Cerebellar cortex (tissue), 1 donor: ENCODE measurements around the gene OSBPL2.

Experiments used
- DNase-seq: peaks from one replicate; pipeline ENCODE4 v3.0.0-alpha.2; 2015; ENCODE audit warnings: low spot score

OSBPL2 gene

DNA sequence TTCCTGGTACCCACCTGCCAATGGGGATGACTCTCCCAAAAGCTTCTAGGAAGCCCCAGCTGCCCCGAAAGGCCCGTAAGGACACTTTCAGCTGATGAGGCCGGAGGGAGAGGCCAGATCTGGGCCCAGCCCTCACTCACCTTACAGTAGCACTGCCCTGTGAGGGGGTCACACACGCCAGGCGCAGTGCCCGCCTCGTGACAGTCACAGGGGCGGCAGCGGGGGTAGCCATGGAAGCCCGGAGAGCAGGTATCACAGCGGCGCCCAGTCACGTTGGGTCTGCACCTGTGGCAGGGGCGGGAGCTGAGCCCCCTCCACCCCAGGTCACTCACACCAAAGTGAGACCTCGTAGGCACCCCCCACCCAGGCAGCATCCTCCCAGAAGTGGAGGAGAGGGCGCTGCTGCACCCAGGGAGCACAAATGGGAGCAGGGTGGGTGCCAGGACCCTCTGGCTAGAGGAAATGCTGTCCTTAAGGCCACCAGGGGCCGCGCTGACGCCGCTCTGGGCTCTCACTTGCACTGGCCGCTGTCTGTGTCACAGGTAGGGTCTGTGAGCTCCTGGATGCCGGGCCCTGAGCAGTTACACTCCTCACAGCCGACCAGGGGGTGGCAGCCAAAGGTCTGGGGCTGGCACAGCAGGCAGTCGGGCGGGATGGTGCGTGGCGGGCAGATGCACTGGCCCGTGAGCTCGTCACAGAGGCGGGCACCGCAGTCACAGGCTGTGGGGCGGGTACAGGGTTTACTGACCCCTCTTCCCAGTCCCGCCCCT lies 89.6 kb downstream of the OSBPL2 start:
- no peak for DNase-seq

DNA sequence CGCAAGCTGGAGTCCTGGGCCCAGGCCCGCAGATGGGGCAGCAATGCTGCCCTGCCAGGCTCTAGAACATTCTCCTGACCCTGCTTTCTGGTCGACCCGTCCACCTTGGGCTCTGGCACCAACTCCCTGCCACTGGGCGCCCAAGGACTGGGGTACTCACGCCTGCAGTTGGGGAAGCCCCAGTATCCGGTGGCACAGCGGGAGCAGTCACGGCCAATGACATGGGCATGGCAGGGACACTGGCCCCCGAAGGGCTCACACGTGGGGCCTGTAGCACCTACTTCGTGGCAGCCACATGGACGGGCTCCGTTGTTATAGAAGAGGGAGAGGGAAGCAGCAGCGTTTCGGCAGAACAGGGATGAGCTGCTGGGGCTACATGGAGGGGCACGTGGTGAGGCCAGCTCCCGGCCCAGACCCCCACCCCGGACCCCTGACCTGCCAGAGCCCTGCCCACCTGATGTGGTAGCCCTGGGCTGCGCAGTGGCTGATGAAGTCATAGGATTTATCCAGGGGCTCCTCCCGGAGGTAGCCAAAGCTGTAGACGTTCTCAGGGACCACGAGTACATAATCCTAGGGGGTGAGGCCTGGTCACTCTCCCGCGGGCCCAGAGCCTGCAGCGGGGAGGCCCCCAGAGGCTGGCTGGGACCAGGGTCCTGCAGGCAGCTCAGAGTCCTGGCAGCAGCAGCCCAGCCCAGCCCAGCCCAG lies 90.5 kb downstream of the OSBPL2 start:
- no peak for DNase-seq

DNA sequence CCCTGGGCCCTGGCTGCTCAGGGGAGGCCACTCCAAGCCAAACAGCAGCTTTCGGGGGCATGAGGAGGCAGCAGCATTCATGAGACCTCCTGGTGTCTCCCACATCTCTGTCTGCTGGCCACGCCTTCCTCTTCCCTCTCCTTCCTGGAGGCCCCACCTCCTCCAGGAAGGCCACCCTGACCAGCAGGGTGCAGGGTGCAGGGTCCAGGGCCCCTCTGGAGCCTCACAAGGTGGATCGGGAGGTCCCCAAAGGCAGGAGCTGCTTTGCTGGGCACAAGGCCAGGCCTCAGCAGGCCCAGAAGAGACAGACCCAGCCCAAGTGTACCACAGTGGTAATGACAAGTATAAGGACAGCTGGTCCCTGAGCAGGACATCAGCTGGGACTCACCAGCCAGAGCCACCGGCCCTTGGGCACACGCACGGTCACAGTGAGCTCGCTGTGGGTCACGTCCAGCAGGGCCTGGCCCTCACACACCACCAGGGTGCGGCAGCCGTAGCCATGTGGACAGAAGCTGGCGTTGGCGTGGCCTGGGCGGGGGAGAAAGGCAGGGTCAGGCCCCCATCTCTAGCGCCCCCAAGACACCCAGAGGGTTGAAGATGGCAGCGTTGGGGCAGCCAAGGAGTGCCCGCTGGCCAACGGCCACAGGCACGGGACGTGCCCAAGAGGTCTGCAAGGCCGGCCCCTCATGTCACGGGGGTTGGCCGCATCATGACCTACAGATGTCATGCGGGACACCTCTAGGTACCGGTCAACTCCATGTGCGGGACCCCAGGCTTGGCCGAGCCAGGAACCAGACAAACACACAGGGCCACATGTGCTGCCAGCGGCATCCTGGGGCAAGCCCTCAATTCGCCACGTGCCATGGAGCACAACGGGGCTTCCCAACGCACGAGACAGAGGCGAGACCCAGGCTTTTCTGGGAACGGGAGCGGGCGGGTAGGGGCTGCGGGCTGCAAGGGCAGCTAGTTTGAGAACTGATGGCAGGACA lies 91.4 kb downstream of the OSBPL2 start:
- no peak for DNase-seq

DNA sequence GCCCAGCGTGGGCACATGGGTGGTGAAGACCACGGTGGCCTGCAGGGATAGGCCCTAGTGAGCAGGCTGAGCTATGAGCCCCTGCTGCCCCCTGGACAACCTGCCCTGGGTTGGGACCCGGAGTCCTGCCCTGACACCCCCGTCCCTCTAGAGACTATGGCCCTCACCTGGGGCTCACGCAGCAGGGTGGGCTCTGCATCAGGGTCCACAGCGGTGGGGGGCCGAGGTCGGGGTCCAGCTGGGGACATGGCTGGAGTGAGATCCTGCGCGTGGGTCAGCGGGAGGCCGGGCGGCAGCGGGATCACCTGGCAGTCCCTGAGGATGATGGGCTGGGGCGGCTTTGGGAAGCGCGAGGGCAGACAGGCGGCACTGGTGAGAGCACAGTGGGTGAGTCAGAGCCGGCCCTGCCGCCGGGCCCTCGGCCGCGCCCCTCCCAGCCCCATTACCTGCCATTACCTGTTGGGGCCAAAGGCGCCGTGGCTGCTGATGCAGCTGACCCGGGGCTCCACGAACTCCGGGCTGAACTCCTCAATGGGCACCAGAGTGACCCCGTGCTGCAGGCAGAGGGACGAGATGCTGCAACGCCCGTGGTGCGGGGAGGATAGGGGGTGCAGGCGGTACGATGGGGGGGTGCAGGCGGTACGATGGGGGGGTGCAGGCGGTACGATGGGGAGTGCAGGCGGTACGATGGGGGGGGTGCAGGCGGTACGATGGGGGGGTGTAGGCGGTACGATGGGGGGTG lies 92.4 kb downstream of the OSBPL2 start:
- no peak for DNase-seq

DNA sequence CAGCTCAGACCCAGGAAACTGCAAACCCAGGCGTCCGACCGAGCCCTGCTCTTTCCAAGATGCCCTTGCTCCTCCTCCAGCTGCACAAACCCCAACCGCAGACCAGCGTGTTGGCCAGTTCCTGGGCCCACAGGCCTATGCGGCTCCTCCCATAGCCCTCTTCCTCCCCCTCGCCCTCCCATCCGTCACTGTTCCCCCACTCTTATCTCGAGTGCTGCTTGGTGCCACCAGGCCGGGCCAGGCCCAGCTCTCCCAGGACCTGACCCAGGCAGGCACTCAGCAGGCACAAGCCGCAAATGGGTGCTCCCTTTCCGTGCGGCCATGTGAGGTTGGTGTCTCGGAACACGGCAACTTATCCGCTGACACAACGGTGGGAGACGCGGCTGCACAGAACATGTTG lies 93.0 kb downstream of the OSBPL2 start:
- no peak for DNase-seq

DNA sequence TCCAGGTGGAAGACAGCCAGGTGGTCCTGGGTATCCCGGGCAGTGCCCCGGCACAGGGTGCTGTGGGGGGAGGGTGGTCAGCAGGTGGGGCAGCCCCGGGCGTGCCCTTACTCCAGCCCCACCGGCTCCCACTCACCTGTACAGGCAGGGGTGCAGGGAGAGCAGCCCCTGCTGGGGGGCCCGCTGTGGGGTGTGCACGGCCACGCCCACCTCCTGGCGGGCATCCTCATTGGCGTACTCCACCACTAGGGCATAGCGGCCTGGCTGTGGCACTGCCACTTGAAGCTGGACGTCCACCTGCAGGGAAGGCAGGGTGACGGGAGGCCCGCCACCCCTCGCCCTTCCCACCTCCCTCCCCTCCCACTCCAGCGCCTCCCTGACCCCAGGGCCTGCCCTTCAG lies 94.1 kb downstream of the OSBPL2 start:
- DNase-seq, result no peak

DNA sequence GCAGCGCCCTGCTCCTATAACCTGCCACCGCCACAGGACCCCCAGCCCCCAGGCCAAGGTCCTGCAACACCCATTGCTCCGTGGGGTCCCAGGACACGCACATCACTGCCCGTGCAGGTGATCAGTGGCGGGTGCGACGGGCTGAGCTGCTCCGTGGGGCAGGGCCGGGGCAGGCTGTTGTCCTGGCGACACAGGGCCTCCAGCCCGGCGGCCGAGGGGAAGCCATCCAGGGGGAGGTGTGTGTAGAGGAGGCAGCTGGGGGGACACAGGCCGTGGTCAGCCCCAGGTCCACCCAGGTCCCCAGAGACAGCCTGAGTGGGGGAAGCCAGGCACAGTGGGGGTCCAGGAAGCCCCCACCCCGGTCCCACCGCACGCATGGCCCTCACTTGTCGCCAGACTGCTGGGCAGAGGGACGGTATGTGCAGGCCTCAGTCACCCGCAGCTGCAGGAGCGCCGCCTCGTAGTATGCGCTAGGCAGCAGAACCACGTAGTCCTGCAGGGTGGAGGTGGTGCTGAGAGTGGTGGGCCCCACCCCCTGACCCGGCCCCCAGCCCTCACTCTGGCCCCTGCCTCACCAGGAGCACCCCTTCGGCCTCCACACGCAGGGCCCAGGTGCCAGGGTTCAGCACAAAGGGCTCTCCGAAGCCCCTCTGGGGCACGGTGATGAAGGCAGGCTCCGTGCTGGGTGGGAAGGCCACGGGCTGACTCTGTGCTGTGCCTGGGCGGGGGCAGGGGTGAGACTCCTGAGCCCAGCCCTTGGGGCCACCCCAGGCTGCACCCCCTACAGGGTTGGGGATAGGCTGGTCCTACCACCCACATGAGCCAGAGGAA lies 94.9 kb downstream of the OSBPL2 start:
- no peak for DNase-seq

DNA sequence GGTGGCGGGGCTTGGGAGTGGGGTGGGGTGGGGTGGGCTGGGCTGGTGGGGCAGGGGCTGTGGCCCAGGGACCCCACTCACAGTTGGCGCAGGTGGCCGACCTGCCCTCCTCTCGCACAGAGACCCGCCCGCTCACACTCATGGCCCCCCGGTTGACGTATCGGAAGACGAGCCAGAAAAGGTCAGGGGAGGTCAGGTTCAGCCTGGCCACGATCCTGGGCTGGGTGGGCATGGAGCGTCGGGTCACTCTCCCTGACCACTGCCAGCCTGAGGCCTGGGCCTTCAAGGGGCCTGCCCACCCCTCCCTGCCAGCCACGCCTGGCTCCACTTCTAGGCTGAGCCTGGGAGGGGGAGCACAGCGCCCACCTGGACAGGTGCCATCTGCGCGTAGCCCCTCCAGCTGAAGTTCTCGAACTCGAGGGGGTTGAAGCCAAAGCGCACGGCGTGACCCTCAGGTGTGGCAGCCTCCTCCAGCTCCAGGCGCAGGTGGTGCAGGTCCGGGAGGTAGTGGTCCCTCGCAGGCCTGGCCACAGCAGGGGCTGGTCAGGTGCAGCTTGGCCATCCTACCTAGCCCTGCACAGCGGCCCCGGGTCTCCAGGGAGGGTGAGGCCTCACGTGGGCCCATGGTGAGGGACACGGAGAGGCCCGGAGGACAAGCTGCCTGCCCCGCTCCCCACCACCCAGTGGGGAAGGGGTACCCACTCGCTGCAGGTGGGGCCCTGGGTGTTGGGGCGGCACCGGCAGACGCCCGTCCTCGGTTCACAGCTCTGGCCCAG lies 95.7 kb downstream of the OSBPL2 start:
- DNase-seq, result no peak

DNA sequence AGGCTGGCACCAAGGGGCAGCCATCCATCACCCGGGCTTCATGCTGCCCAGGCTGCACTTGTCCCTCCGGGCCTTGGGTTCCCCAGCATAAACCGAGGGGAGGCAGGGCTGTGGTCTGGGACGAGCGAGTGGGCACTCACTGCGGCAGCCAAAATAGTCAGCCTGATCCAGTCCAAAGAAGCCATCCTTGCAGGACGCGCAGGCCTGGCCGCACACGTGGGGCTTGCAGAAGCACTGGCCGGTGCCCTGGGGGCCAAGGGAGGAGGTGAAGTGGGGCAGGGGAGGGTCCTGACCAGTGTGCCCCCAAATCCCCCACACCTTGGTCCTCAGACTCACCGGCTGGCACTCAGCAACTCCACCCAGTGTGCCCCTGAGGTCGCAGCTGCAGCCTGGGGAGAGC lies 96.6 kb downstream of the OSBPL2 start:
- no peak for DNase-seq

DNA sequence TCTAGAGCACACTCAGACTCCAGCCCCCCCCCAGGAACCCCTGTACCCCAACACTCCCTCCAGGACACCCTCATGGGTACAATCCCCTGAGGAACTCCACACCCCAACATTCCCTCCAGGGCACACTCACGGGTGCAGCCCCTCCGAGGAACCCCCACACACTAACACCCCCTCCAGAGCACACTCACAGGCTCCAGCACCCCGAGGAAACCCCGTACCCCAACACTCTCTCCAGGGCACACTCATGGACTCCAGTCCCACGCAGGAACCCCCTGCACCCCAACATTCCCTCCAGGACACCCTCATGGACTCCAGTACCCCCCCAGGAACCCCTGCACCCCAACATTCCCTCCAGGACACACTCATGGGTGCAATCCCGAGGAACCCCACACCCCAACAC lies 97.2 kb downstream of the OSBPL2 start:
- no peak for DNase-seq

DNA sequence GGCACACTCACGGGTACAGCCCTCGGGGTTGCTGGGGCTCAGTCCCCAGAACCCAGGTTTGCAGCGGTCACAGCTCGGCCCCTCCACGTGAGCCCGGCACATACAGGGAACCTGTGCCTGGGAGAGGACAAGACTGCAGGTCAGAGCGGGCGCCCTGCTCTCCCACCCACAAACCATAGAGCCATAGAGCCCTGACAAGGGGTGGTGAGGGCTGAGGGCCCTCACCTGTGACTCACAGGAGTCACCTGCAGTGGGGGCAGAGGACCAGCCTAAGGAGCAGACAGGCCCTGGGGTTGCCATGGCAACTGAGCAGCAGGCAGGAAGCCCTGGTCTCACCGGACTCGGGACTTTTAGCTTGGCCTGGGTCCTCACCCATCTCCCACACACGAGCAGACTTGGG lies 98.0 kb downstream of the OSBPL2 start:
- no peak for DNase-seq

DNA sequence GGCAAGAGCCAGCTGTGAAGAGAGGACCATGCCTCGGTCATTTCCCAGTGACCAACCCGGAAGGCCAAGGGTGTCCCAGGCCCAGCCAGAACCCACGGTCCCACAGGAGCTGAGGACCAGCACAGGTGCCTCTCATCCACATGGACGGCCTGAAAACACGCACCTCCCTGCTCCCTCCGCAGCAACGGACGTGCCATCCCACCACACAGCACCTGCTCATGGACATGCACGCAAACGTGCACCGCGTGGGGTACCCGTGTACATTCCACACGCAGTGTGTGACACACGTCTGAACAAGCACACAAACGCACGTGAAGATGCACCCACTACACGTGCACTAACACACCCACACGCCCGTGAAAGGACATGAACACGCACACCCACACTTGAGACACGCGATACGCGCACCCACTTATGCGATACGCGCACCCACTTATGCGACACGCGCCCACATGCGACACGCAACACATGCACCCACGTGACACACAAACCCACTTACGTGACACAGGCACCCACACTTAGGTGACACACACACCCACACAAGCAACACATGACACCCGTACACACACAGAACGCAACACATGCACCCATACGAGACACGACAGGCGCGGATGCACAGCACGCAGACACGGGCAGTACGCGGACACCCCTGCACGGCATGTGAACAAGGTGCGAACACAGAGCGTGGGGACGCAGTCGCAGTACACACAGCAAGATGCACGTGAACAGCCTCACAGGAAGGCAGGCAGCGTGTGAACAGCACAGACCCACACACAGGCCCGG lies 98.6 kb downstream of the OSBPL2 start:
- no peak for DNase-seq

DNA sequence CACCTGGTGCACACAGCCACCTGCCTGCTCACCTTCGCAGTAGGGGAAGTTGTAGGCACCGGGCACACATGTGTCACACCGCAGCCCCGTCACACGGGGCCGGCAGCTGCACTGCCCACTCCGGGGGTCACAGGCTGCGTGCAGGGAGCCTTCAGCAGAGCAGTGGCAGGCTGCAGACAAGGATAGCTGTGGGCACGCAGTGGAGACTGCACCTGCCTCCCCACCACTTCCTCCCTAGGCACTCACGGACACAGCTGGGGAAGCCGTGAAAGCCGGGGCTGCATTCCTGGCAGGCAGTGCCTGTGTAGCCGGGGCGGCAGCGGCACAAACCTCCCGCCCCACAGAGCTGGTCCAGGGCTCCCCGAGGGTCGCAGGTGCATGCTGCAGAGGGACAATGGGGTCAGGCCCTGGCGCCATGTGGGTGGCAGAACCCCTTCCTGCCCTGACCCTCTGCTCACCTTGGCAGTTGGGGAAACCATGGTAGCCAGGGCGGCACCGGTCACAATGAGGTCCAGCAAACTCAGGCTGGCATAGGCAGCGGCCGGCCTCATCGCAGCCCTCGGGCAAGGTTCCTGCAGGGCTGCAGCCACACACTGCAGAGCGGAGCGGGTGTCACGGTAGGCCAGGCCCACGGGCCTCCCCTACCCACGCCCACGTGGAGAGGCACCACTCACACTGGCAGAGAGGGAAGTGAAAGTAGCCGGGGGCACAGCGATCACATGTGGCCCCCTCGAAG lies 99.4 kb downstream of the OSBPL2 start:
- DNase-seq, result no peak

DNA sequence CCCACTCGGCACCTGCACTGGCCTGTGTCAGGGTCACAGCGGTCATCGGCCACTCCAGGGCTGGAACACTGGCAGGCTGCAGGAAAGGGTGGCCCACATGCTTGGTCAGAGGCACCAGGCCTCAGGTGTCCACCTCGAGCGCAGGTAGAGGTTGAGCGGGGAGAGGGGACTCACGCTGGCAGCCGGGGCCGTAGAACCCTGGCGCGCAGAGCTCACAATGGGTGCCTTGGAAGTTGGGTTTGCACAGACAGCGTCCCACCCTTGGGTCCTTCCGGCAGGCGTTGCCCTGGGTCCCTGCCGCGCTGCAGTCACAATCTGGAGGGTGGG lies 99.9 kb downstream of the OSBPL2 start:
- DNase-seq, result no peak

DNA sequence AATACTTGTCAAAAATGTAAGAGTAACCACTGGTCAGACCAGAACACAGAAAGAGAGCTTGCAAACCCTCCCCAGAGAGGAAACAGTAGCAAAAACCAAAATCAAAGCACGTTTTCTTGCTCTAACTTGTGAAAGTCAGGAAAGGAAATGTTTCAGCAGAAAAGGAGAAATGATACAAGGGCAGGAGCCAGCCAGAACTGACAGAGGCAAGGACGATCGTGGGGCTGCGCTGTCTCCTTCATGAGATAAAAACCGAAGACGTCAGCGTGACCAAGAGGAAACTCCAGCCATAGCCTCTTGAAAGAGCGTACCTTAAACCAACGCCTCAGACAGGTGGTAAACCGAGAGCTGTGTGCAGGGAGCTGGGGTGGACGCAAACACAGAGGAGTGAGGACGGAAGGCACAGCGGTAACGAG lies 101.3 kb downstream of the OSBPL2 start:
- no peak for DNase-seq

DNA sequence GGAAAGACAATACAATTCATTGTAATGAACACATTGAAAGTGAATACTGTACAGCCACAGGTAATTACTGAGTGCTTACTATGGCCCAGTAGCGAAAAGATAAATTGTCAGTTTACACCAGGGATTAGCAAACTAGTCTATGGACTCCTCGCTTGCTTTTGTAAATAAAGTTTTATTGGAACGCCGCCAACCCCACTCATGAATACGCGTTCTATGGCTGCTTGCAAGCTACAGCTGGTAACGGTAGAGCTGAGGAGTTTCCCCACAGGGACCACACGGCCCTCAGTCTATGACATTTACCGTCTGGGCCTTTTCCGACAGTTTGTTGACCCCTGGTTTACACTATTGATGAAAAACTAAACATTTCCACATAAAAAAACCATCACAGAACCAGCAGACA lies 104.6 kb downstream of the OSBPL2 start:
- DNase-seq, result no peak

DNA sequence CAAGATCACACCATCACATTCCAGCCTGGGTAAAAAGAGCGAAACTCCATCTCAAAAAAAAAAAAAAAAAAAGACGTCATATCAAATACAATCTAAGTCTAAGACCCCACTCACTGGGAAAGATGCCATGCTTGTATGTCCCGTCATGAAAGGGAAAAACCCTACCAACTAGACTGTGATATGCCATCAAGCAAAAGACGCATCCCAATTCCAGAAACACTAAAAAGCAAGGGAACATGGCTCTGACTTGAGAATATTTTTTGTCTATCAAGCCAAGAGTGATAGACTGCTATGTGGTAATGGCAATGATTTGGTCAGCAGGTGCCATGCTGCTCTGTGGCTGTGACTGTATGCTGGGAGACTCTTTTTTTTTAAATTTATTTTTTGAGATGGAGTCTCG lies 105.8 kb downstream of the OSBPL2 start:
- no peak for DNase-seq

DNA sequence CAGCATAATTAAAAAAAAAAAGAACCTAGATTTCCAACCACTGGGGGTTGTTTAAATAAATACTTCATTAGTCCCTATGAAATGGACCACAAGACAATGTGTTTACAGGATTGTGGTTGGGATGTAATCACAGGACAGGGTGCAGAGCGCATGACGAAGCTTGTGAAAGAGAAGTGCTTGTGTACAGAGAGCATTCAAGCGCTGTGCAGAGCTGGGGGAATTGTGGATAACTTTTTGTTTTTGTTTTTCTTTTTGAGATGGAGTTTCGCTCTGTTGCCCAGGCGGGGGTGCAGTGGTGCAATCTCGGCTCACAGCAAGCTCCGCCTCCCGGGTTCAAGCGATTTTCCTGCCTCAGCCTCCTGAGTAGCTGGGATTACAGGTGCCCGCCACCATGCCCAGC lies 106.5 kb downstream of the OSBPL2 start:
- no peak for DNase-seq
